ENCODE results near the gene KLHL29.

The KLHL29 gene

DNA sequence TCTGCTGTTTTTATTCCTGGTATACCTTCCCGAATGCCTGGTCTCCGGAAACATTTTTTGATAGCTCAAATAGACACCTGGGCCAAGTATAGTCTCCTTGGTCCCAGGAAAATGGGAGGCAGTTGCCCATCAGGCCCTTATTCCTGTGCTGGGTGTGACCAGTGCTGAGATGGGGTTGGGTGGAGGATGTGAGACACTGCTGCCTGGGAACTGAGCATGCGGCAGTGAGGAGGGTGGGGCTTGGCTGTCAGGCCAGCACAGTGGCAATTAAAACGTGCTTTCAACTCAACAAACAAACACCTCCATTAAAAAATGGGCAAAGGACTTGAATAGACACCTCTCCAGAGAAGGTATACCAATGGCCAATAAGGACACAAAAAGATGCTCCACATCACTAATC, 12.5 kb downstream of the KLHL29 start:
- DNase-seq (ENCODE audit: low read depth), result no peak

- DNase-seq (ENCODE audit: low read depth), result no peak
Measured at GRCh38 chr2:23399674-23400261, 14.8 kb downstream of the KLHL29 start.

GRCh38 chr2:23400703-23401102, 15.7 kb downstream of the KLHL29 start:
- no peak for DNase-seq (ENCODE audit: low read depth)

GRCh38 chr2:23401427-23402204, 16.6 kb downstream of the KLHL29 start:
- DNase-seq (ENCODE audit: low read depth), result no peak

GRCh38 chr2:23402205-23402740, 17.3 kb downstream of the KLHL29 start:
- no peak for DNase-seq (ENCODE audit: low read depth)

DNA sequence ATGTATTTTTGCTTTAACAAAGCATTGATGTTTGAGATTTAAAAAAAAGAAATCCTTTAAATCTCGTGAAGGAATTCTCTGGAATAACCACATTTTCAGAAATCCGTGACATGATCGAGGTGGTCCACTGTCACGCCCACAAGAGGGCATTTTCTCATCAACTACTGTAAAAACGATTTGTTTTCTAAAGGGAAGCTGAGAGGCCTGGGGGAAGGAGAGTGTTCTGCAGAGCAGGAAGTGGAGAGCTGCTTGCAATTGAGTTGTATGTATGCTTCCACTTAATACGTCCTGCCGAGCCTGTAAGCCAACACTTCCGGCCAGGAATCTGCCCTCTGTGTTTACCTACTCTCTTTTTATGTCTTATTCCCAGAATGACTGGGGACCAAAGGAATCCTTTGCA, 19.4 kb downstream of the KLHL29 start:
- DNase-seq (ENCODE audit: low read depth), result no peak

DNA sequence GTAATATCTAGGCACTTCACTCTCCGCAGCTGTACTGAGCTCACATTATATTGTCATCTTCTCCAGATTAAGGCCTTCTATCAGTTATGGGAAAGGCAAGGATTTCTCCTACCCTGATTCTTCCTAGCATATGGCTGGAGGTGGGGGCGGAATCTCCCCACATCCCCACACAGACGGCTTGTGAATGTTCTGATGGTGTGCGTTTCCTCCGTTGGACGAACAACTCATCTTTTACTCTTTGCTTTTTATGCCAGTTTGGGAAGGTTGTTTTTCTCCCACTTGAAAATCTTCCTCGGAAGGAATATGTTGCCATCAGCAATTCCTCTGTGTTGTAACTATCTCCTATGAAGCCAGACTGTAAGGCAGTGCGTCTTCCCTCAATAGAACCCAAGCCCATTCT, 24.3 kb downstream of the KLHL29 start:
- DNase-seq (ENCODE audit: low read depth), result no peak

DNA sequence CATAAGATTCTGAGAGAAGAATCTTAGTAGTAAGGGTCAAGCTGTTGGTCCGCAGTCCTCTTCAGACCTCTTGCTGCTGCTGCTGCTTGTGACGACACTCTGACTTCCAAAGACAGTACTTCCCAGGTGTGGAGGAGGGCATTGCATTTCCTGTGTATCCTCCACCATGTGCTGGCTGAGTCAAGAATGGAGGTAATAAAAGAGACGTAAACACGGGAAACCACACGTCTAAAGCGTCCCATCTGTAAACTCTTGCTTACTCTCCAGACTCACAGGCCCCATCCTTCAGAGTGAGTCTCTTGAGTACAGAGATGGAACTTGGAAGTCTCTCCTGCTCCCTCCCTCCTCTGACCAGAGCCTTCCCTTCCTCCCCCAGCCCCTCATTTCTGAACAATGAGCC, 25.6 kb downstream of the KLHL29 start:
- DNase-seq (ENCODE audit: low read depth), result no peak

DNA sequence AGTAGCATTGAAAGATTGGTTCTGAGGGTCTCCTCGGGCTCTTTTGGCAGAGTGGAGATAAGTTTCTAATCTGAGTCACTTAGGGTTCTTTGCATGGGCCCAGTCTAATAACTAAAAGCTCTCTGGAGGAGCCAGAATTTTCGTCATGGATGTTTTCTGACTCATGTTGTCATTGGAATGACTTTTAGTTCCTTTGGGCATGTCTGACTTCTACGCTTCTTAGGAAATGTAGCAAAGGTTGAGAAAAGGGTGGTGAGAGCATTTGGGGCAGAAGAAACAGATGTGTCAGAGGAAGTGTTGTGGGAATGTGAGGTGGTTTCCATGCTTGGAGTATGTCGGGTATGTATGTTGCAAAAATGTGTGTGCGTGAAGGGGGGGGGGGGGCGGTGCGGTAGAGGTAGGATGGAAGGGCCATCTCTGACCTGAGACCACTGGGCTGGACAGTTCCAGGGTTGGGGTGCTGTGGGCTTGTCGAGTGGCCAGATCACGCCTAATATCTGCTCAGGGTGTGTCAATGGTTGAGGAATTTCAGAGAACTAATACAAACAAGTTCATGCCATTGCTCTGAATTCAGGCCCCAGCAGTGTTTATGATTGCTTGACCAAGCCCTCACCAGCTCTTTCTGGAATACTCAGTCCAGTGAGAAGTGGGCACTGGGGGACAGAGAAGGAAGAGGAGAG, 26.9 kb downstream of the KLHL29 start:
- DNase-seq (ENCODE audit: low read depth), result no peak

DNA sequence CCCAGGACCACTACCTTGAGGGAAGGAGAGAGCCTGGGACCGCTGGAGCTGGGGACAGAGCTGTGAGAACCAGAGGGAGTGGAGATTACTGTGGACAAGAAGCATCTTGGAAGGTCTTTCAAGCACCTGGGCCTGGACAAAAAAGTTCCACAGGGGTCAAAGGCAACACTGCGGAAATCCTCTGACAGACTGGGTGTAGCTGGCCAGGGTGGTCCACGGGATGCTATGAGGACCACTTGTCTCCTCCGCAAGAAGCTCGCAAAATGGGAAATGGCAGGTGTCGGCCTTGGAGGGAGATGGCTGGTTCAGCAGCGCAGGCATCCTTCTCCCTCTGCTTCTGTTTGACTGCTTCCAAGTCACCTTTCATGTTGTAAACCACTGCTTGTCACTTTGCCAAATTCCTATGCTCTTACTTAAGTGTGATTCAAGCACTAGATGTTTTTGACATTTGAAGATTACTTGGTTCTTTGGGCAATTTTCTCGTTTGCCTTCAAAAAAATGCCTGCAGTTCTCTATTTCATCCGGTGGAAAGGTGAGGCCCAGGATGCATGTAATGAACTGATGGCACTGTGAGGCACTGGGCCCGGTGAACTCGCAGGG, 27.7 kb downstream of the KLHL29 start:
- no peak for DNase-seq (ENCODE audit: low read depth)

DNA sequence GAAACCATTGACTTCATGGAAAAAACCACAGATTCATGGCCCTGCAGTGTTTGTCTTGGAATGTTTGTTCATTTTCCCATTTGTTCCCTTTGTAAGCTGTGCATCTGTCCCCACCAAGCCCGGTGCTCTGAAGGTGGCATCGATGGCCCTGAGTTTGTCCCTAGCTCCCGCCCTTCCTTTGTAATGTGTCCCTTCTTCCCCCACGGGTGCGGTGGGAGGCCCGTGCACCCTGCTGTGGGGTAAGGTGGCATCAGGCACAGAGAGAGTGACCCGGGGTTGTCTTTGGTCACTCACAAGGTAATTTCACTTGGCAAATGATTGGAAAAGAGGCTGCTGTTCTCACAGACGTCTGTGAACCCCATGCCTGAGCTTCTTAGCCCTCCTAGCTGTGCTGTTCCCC, 28.7 kb downstream of the KLHL29 start:
- no peak for DNase-seq (ENCODE audit: low read depth)

- DNase-seq (ENCODE audit: low read depth), result no peak
Measured at GRCh38 chr2:23414106-23414505, 29.1 kb downstream of the KLHL29 start.

- no peak for DNase-seq (ENCODE audit: low read depth)
Measured at GRCh38 chr2:23414871-23415270, 29.9 kb downstream of the KLHL29 start.

DNA sequence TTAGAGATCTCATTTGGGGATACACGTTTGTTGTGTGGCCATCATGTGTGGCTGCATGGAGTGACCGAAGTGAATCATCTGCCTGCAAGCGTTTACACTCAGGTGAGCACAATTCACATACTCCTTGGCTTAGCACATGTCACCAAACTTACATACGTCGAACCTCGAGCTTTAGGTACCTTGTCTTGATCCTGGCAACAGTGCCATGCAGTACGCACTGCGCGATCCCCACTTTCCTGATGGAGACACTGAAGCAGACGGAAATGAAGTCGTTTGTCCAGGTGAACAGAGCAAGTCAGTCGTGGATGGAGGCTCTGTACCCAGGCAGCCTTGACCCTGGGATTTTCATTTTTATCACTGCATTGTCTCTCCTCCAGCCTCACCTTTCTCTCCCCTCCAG, 32.3 kb downstream of the KLHL29 start:
- DNase-seq (ENCODE audit: low read depth), result no peak

DNA sequence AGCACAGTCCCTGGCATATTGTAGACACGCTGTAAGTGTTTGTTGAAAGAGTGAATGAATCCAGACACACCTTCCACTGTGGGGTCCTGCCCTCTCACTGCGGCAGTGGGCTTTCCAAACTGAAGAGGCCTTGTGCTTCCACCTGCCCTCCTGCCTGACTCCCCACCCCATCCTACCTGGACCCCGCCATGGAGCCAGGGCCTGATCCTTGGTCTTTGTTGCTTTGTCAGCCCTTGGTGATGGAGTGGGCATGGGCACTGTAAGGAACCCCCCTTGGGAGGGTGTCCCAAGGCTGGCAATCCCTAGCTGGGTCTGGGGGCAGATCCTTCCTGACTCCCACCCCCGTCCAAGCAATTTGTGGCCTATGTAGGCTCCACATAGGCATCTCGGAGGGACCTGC, 33.1 kb downstream of the KLHL29 start:
- DNase-seq (ENCODE audit: low read depth), result no peak

- no peak for DNase-seq (ENCODE audit: low read depth)
Measured at GRCh38 chr2:23418461-23418911, 33.5 kb downstream of the KLHL29 start.

GRCh38 chr2:23419171-23420090, 34.5 kb downstream of the KLHL29 start:
- no peak for DNase-seq (ENCODE audit: low read depth)

DNA sequence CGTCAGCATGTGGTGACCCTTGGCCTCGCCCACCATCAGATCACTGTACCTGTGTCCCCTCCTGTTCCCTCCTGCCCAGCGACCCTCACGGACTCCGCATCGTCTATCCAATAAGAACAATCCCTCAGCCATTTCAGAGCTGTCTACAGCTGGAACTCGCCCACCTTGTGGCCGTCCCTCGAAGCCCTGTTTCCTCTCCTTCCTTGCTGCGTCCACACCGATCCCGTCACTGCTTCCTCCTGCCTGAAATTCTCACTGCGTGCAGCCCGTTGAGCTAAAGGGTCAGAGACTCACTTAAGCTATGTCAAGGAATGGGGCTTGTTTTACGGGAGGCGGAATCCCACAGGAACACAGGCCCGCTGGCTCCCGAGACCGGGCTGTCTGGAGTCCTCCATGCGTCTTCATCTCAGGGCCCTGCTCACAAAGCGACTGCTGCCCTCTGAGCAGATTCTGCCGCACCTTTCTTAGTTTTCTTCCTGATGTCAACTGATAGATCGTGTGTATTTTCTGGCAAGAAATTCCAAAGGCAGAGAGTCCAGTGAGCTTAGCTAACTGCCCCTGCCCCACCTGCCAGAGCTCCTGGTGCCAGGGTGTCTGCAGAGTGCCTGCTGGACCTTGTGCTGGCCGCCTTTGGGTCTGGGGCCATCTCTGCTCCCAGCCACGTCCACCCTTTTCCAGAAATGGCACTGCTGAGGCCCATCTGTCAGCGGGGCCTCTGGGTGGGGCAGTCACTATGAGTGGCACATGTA, 35.3 kb downstream of the KLHL29 start:
- DNase-seq (ENCODE audit: low read depth), result no peak

GRCh38 chr2:23420840-23421476, 36.0 kb downstream of the KLHL29 start:
- no peak for DNase-seq (ENCODE audit: low read depth)

All from T-helper 22 cell (primary cell).